Midbrain (tissue), 1 donor: ENCODE measurements around the gene EHBP1.
"Not testable (repeated sequence)": the region's sequence is repeated elsewhere in the genome, so short reads cannot be mapped to it uniquely, and the experiment has no call there.

Experiments used
- DNase-seq: peaks from one replicate; lab custom pipeline; 2025; lab: John Stamatoyannopoulos, UW

The EHBP1 gene

DNA sequence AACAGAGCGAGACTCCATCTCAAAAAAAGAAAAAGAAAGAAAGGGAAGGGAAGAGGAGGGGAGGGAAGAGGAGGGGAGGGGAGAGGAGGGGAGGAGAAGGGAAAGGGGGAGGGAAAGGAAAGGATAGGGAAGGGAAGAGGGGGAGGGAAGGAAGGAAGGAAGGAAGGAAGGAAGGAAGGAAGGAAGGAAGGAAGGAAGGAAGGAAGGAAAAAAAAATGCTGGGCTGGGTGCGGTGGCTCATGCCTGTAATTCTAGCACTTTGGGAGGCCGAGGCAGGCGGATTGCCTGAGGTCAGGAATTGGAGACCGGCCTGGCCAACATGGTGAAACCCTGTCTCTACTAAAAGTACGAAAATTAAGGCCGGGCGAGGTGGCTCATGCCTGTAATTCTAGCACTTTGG, 314.2 kb downstream of the EHBP1 start:
- not testable (repeated sequence) for DNase-seq

DNA sequence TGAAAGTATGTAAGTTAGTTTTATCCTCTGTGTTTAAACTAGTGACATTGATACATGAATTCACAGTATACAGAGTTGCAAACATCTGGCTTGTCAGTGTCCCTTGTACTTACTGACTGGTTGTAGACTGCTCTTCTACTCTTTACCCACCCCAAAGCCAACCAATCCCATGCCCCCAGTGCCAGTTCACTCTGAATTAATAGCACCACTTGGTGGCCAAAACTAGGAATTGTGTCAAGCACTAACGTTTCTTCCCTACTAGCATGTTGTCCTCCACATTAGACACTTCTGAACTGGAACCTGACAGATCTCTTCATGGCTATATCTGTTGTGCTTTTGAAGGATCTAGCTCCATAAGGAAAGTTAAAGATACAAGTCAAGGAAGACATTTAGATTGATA, 317.9 kb downstream of the EHBP1 start:
- DNase-seq, result no peak

GRCh38 chr2:63027220-63027619, 321.7 kb downstream of the EHBP1 start:
- DNase-seq, result no peak

DNA sequence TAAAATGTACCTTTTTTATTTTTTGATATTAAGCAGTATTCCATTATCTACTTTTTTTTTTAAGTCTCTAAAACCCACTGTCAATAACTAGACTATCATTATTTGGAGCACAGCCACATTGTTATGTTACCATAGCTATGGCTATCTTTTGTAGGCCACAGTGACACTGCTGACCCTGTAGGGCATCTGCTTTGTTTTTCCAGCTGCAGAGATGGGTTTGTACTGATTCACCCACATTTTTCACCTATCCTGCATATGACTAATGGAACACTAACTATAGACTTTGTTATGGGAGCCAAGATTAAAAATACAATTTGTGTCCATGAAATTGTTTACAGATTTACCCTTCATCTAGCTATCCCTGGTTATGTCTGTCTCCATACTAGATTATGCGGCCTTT, 323.5 kb downstream of the EHBP1 start:
- no peak for DNase-seq

DNA sequence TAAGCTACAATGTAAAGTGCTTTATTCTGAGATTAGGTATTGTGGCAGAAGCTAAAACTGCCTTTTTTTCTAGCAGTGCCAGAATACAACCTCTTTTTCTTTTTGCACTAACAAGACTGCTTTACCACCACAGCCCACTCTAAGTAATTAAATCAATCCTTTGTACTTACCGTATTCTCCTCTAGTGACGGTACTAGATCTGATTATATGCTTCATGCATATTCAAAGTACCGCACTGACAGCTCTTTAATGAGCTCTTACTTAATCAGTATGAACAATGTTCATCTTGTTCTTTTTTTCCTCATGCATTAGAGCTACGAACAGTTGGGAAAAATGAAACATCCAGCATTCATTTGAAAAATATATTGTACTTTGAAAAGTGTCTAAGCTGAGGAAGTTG, 329.0 kb downstream of the EHBP1 start:
- no peak for DNase-seq

DNA sequence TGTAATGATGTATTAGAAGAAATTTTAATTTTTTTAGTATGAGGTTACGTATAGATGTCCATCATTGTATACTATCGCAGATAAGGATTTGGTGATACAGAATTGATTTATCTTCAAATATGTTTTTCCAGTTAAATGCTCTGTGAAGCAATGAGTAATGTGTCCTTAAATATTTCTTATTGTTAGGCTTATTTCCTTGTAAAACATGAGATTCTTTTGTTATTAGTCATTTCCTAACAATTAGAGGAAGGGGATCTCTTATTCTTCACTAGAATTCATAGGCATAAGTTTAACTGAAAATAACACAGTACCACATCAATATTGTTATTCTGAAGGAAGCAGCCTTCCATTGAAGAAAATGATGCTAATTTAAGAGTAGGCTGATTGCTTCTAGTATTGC, 329.7 kb downstream of the EHBP1 start:
- DNase-seq, result no peak

- DNase-seq, result no peak
Observed at GRCh38 chr2:63035660-63036059, 330.1 kb downstream of the EHBP1 start.

DNA sequence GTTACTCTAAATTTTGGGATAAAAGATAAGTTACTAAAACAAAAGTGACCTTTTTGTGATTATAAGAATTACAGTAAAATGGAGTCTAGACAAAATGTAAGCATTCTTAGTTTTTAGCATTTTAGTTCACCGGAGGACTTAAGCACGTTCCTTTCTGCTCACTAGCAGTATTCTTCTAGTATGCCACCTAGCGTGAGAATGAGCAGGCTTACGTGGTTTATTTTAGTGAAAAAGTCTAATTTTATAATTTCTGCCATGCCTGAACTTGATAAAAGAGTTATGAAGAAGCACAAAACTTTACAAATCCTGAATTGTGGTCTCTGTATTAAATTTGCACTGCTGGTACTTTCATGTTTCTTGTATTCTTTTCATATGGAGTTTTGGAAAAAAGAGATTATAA, 332.5 kb downstream of the EHBP1 start:
- no peak for DNase-seq

- no peak for DNase-seq
Observed at GRCh38 chr2:63040586-63040985, 335.1 kb downstream of the EHBP1 start.

DNA sequence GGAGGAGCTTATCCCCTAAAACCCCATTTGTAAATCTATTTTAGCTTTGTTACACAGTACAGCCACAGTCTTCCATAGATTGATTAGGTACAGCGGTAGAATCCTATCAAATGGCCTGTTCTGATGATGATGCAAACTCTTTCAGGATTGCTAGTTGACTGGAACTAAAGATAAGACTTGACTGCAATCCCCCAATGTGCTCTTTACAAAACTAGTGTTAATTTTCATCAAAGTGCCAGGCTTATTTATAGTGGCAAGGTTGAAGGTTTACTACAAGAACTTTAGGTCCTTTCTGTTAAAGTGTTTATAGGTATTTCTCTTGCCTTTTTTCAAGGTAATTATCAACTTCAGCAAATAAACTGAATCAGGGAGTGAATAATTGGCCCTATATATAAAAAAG, 336.1 kb downstream of the EHBP1 start:
- no peak for DNase-seq

DNA sequence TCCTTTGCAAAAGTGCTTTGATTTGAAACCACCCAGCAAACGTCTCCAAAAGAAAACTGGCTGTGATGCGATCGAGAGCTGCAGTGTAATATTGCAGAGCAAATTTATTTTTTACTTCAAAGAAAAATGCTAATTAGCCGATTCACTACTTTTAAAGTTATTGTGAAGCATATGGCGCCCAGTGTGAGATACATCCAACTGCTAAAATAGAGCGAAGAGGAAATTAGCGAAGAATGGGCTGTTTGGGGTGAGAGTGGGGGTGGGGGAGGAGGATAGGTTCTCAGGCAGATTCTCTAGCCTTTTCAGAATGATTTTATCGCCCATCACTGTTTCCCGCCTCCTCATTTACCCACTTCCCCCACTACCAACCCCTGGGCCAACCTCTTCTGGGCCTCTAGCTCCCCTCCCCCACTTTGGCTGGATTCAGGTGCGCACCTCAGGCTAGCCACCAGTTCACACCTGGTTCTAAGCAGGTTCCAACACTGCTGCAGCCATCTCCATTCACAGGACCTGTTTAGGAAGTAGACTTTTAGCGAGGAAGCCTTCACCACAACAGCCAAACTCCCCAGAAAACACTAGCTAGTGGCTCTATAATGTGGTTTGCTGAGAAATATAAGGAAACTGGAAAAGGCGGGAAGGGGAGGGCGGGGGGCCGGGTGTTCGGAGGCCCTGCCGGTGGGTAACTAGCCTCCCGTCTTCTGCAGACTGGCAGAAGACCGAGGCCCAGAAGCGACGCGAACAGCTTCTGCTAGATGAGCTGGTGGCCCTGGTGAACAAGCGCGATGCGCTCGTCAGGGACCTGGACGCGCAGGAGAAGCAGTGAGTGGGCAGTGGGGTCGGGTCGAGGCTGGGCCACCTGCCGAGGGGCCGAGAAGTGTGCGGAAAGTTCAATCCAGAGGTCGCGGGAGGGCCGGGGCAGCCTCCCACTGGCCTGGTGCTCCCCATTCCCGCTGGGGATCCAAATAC, 339.1 kb downstream of the EHBP1 start:
- DNase-seq, result no peak

DNA sequence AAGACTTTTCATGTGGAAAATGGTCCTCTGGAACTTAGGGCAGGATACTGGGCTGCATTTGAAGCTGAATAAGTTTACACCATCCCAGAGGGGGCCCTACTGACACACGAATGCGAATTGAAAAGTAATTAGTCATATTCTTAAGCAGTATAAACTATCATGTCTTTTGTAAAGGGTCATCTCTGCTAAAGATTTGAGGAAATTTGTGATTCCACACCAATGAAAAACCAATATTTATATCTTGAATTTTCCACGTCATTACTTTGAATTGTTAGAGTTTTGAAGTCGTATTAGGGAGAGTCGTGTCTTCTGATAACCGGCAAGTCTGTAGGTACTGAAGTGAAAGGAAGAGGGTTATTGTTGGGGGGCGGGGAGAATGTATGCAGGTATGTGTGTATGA, 341.0 kb downstream of the EHBP1 start:
- no peak for DNase-seq

DNA sequence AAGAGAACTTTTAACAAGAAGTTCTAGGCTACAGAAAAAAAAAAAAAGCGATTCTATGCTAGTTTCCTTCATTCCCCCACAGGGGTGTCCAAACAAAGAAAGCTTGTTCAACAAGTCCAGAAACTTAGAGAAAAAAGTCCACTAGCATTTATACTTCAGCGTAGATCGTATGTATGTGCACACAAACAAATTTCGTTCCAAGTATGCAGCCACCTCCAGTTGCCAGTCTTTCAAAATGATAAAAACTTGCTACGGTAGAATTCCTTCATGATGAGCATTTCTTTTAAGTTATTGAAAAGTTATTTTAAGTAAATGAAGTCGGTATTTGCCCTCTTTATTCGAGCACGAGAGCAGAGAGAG, 341.4 kb downstream of the EHBP1 start:
- no peak for DNase-seq

DNA sequence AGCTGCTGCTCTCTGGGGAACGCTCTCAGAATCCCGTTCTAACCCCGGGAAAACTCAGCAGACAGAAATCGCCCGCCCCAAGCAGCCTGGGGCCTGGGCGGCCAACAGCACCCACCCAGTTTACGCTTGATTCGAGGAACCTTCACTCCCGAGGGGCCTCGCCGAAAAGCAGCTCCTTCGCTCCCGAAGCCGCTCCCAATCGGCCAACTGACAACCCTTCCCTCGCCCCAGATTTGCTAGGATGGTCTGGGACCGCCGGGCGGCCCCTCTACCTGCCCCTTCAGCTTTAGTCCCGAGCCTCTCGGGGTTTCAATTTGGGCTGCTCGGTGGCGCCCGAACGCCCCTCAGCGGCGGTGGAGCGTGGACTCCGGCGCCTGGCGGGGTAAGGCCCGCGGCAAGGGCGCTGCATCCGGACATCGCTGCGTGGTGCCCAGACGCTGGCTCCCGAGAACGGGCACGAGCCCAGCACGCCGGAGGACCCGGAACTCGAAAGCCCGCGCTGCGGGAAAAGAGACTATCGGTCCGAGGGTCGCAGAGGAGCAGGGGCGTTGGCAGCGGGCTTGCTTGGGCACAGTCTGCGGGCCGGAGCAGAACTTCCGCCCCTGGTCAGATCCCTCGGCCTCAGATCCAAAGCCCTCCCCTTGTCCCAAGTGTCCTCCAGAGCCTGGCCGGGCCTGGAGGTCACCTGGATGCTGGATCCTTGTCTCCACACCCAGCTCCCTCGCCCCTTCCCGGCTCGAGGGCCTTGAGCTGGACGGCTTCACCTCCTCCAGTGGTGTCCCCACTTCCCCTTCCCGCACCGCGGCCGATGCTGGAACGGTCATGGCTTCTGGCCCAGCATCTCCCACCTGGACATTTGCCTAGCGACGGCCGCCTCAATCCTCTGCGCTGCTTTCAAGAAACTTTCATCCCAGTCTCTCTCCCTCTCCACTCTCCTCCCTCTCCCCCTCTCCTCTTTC, 342.1 kb downstream of the EHBP1 start:
- DNase-seq, result peak; percentile 42

DNA sequence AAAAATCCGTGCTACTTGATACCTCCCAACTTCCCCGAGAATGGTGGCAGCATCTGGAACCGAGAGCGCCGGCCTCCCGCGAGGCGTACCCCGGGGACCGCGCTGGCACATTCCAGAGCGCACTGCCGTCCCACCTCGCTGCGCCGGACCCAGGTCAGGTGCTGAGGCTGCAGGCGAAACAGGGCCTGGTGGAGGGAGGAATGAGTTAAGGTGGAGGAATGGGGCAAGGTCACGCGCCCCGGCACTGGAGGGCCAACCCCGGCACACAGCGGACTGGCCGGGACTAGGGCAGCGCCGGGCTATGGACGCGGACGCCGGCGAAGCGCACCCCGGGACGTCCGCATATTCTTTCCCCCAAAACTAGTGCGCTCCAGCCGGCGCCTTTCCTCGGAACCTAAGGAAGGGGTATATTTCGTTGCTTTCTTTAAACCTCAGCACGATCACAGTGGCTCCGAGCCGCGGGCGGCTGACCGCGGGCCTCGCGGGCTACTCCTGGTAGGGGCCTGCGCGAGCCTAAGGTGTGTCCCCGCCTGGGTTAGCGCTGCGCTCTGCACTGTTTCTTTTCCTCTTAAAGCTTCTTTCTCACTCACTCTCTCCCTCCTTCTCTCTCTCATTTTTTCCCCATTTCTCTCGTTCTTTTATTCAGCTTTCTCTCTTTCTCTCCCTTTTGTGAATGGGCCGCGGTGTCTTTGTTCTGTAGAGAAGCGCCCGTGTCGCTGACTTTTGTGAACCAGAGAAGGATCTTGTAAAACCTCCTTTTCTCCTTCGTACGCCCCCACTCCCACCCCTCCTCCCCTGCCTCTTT, 343.1 kb downstream of the EHBP1 start:
- DNase-seq, result no peak

DNA sequence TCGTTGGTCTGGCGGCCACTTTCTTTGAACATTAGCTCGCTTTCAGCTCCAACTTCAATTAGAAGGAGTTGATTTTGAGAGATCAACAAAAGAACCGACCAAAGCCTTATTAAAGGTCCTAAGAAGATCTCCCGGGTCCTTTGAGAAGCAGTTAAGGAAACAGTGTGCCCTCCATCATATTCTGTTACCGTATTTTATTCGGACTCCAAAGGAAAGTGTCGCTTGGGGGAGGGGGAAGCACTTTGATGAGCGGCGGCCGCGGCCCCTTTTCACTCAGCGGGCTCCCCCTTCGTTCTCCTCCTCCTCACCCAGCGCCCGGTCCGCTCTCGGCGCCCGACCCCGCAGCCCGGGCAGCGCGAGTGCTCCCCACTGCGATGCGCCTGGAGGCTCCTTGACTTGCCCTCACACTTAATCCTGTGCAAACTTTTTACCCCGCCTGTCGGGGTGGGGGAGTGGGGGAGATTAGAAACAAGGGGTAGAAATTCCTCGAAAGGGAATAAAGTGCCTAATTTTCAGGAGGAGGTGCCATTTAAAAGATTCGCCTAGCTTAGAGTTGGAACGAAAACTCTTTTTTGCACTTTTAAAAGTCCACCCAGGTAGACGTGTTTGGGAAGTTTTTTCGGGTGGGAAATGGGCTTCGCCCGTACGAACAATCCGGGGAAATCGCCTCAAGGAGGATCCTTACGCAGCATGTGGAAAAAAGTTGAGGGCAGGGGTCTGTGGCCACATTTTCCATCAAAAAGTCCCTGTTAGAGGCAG, 343.9 kb downstream of the EHBP1 start:
- DNase-seq, result no peak

DNA sequence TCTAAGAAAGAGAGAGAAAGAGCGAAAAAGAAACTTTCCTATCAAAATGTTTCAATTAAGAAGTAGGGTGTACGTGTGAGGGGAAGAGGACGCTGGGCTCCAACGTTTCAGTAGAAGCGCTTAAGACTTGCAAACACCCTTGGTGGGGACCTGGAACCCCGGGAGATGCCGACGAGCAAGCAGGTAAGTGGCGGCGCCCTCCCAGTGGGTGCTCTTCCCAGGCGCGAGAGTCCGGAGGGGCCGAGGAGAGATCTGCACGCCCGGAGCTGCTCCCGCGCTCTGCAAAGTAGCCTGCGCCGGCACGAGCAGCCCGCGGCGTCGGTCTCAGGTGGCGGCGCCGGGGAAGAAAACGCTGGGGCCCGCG, 344.4 kb downstream of the EHBP1 start:
- DNase-seq, result no peak

DNA sequence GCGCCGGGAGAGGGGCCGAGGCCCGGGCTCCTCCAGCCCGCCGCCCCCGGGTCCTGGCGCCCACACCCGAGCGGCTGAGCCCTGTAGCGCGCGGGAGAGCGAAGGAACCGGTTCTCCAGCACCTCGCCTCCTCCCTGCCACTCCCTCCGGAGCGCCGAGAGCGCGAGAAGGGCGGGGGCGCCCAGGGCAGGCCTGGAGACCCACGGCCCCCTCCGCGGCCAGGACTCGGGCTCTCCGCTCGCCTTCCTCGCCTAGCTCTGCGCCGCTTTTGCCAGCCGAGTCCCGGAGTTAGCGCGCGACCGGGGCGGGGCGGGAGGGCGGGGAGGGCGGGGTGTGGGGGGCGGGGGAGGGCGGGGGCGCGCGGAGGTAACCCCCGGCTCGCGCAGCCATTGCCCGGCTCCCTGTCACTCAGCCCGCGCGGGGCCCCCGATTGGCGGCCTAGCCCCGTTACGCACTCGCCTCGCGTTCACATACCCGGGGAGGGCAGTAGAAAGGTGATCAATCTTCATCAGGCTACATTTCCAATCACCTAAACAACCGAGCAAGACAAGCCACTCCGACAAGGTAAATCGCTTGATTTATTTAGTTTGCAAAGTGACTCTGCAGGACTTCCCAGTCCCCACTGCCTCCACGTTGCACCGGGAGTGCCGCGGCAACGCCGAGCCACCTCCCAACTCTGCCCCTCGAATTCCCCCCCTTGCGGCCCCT, 345.0 kb downstream of the EHBP1 start, which contains the start of gene OTX1:
TSS of gene OTX1 (plus strand) at position 497 of the 708 bp plus-strand sequence. CDS start 2,161 bp downstream, outside the sequence.
- DNase-seq, result peak; percentile 71

DNA sequence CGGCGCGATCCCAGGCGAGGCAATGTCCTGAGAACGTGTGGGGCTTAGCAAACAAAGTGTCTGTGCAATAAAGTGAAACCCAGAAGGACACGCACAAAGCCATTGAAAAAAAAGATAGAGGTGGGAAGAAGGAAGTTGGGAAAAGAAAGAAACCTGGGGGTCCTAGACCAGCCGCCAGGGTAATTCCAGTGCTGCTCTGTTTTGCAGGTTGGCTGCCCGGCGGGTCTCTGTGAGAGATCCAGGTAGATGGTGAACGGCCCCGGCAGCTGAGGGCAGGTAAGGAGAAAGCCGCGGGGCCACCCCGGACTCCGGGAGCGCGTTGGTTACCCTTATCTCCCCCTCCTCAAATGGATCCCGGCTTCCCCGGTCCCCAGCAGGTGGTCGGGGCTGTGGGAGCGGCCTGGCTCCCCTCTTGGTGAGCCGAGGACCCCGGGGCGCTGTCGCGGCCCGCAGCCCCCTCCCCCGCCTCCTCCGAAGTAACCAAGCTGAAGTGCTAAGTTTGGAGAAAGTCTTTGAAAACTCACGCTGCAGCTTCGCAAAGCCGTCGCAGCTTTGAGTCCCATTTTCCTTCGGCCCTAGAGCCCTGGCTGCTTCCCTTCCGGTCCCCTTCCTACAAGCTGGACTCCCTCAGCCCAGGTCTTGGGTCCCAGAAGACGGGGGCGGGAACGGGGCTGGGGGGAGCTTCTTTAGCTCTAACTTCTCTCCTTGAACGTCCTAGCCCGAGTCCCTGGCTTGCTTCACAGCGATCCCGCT, 345.7 kb downstream of the EHBP1 start:
- no peak for DNase-seq
